ENCODE measurements around the gene PPP1R9B. TPM values are rescaled to one million over a fixed set of nuclear protein-coding genes. Genes with fewer than 3 reads are reported as not detected.

Gene PPP1R9B
- polyA plus RNA-seq, 6 donors from 2014 or later, result 0.55 to 3.5 (median 2.3) TPM

DNA sequence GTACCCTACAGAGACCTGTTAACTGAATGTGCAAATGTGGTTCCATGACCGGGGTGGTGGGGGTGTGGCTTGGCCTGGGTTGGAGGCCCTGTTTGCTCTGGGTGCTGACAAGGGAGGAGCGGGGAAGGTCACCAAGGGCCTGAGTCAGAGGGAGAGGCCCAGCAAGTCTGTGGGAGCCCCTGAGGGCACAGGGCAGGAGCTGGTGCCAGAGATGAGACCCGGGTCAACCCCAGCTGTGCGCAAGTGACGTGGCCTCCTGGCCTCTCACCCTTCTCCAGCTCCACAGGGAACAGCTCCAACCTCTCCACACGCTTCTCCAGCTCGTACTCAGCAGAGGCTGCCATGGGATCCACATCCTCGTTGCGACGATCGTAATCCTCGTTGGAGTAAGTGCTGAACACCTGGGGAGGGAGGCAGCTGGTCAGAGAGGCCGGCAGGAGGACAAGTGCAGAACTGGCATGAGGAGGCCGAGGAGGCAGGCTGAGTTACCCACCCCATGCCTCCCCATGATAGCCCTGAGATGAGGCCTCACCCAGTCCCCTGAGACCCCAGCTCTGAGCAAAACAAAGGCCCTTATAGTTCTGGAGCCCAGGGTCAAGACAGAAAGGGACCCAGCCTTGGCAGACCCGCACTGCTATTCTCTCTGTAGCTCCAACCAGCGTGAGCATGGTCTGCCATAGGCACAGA, 5.5 kb downstream of the PPP1R9B start:
- DNase-seq (no peak), ATAC-seq (ENCODE audit: low read depth in 2 of 2) (no peak)
- H3K36me3 Mint-ChIP-seq, result peaks cover 21 to 45% of the 10 kb centered on the region in 2 donors
- H3K27me3 Mint-ChIP-seq, result no peaks in the 10 kb centered on the region
- H3K27ac Mint-ChIP-seq, result peak overlapping the region in 5 of 6 donors; percentile 87 to 99 (median 94)
- peaks cover 77 to 81% (median 78%) of the 10 kb centered on the region in 3 donors for H3K4me1 Mint-ChIP-seq
- H3K9me3 Mint-ChIP-seq, result no peaks in the 10 kb centered on the region
- peak overlapping the region; percentile 83 to 100 (median 98) for H3K4me3 Mint-ChIP-seq

DNA sequence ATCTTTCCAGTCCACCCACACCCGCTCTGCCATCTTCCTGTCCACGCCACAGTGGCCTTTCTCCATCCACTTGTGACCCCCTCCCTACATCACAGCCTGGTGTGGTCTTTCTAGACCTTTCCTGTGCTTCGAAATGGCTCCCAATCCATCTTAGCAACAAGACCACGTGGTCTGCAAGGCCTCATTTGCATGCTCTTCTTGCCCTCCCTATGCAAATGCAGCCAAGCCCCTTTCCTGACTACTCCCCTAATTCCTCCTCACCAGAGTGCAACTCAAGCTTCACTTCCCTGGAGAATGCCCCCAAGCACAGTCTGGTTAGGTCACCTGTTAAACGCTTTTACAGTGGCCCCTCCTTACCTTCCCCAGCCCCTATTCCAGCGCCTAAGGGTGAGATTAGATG, 6.1 kb downstream of the PPP1R9B start:
- Mint-ChIP-seq H3K9me3 (no peaks in the 10 kb centered on the region), H3K4me1 (peaks cover 84 to 87% (median 84%) of the 10 kb centered on the region in 3 donors), H3K36me3 (peaks cover 21 to 51% of the 10 kb centered on the region in 2 donors), H3K4me3 (peak overlapping the region; percentile 65 to 100 (median 88)), H3K27ac (peak overlapping the region; percentile 61 to 98 (median 88)), H3K27me3 (no peaks in the 10 kb centered on the region)
- no peak for DNase-seq
- ATAC-seq (ENCODE audit: low read depth in 2 of 2), result no peak

DNA sequence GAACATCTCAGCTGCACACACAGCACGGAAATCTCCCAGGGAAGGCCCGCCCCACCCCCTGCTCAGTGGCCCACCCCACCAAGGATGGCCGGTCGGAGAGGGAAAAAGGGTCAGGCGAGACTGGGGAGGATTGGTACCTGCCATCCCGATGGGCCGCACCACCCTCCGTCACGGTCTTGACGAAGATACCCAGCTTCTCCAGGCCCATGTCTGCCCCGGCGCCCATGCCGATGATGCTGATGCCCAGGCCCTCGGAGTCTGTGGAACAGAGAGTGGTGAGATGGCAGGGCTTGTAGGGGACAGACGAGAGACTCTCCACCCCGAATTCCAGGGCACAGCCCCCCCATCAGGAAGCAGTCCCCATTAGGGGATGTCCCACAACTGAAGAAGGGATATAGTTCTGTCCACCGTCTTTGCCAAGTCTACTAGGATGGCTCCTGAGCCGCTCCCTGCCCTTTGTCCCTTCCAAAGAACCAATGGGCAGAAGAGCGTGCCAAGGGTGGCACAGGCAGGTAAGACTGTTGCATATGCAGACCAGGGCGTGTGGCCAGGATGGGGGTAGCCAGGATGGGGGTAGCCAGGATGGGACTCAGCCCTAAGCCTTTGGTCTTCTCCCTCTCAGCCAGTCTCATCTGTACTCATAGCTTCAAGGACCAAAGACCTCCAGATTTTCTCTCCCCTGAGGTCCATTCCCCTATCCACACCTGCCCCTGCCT, 6.9 kb downstream of the PPP1R9B start:
- H3K27ac Mint-ChIP-seq, result peak overlapping the region in 5 of 6 donors; percentile 61 to 98 (median 90)
- H3K4me1 Mint-ChIP-seq, result peaks cover 84 to 87% (median 87%) of the 10 kb centered on the region in 3 donors
- no peaks in the 10 kb centered on the region for H3K9me3 Mint-ChIP-seq
- ATAC-seq (ENCODE audit: low read depth in 2 of 2), result no peak
- H3K36me3 Mint-ChIP-seq, result peaks cover 21 to 51% of the 10 kb centered on the region in 2 donors
- no peak for DNase-seq
- H3K4me3 Mint-ChIP-seq, result peak overlapping the region in 7 of 8 donors; percentile 65 to 100 (median 91)
- H3K27me3 Mint-ChIP-seq, result no peaks in the 10 kb centered on the region

DNA sequence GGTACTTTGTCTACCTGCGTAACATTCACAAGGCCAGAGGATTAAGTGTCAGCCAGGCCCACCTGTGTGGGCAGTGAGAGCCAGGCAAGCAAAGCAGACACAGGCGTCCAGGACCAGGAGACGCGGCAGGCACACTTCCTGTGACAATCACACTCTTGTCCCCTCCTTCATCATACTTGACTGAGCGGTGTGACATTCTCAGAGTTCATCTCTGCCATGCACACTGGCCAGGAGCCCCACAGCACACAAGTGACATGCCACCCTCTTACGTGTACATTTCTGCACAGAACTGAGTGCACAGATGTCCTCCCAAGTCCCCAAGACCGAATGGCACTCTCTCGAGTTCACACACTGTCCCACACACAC, 8.7 kb downstream of the PPP1R9B start:
- H3K27ac Mint-ChIP-seq, result peak overlapping the region in 5 of 6 donors; percentile 83 to 98 (median 93)
- no peak for ATAC-seq (ENCODE audit: low read depth in 2 of 2)
- no peak for DNase-seq
- H3K9me3 Mint-ChIP-seq, result no peaks in the 10 kb centered on the region
- peaks cover 21 to 60% of the 10 kb centered on the region in 2 donors for H3K36me3 Mint-ChIP-seq
- no peaks in the 10 kb centered on the region for H3K27me3 Mint-ChIP-seq
- peak overlapping the region; percentile 38 to 86 (median 77) for H3K4me3 Mint-ChIP-seq
- peaks cover 87 to 89% (median 89%) of the 10 kb centered on the region in 3 donors for H3K4me1 Mint-ChIP-seq

DNA sequence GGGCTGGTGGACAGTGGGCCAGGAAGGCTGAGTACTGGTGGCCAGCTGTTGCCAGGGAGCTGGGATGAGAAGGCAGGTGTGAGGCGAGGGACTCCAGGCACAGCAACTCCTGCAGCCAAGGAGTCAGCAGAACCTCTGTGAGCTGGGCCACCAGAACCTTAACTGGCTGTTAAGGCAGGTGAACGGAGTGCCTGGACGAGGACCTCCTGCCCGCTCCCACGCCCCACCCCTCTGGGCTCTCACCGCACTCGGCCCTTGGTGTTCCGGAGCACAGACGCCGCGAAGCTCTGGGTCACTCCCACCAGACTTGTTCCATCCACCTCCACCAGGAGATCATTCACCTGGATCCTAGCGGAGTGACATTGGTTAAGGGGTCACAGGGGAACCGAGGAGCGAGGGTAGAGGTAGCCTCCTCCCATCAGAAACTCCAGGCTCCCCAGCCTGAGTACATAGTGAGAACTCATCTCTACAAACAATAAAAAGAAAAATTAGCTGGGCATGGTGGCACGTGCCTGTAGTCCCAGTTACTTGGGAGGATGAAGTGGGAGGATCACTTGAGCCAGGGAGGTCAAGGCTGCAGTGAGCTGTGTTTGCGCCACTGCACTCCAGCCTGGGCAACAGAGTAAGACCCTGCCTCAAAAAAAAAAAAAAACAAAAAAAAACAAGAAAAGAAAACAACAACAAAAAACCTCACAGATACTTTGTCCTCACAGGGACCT, 9.3 kb downstream of the PPP1R9B start:
- Mint-ChIP-seq H3K9me3 (no peaks in the 10 kb centered on the region), H3K4me1 (peaks cover 85 to 88% (median 87%) of the 10 kb centered on the region in 3 donors), H3K27me3 (no peaks in the 10 kb centered on the region), H3K4me3 (peak overlapping the region; percentile 38 to 86 (median 79)), H3K36me3 (peaks cover 21 to 61% of the 10 kb centered on the region in 2 donors), H3K27ac (peak overlapping the region in 5 of 6 donors; percentile 78 to 98 (median 93))
- ATAC-seq (ENCODE audit: low read depth in 2 of 2) (no peak), DNase-seq (no peak)

DNA sequence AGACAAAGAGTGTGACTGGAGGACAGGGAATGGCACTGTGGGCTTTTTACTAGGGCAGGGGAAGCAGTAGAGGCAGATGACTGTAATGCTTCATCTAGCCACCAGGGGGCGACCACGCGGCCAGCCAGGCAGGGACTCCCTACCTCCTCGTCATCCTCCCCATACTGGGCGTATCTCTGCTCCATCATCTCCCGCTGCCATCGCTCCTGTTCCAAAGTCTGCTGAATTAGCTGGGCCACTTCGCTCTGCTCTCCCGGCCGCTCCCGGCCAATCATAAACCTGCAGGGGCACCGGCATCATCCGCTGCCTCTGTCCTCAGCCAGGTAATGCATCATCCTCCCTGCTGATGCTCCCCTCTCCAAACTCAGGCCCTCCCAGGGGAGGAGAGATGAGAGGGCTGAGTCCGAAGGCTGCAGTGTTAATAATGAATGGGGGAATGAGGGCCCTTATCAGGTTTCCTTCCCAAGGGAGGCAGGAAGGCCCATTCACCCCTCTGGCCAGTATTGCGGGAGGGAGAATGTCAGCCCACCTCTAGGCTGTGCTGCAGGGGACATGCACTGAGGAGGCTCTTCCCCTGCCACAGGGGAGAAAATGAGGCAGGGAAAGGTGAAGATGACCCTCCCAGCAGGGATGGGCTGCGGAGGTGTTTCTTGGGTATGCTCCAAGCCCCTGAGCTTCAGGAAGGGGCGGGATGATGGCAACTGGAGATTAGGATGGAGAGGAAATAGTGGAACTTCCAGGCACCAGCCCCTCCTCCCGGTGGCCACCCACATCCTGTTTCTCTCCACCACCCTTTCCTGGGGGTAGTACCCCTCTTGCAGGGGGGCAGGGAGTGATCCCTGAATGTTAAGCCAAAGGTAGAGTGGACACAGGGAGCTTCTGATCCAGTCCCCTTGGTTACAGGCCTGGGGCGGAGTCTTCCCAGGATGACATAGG, 10.3 kb downstream of the PPP1R9B start:
- Mint-ChIP-seq H3K4me3 (peak overlapping the region in 7 of 8 donors; percentile 6 to 86 (median 70)), H3K9me3 (no peaks in the 10 kb centered on the region), H3K27me3 (no peaks in the 10 kb centered on the region), H3K27ac (peak overlapping the region in 5 of 6 donors; percentile 57 to 98 (median 89)), H3K36me3 (peaks cover 21 to 55% of the 10 kb centered on the region in 2 donors), H3K4me1 (peaks cover 75 to 78% (median 77%) of the 10 kb centered on the region in 3 donors)
- peak; percentile 87 to 90 for ATAC-seq (ENCODE audit: low read depth in 2 of 2)
- peak; percentile 78 for DNase-seq

DNA sequence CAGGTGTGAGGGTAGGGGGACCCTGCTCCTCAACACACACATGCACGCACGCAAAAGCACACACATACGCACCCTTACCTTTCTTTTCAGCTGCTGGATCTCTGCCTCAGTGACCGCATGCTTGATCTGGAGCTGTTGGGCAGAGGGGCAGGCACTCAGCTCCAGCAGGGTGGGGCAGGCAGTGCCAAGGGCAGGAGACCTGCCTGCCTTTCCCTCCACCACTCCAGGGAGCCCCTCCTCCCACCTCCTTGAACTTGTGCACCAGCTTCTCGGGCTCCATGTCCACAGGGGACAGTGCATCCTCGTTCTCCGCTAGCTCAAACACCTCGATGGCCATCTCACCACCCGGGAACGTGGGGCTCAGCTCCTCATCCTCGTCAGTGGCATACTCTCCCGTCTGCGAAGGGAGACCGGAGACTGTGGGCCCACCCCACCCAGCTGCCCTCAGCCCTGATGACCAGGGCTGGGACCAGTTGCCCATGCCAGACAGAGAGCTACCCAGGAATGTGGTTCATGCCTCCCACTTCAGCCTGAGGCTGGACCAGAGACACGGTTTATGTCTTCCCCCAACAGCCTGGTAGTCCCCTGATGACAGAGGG, 11.2 kb downstream of the PPP1R9B start:
- ATAC-seq (ENCODE audit: low read depth in 2 of 2), result no peak
- Mint-ChIP-seq H3K36me3 (peaks cover 16 to 46% of the 10 kb centered on the region in 2 donors), H3K4me3 (no peak overlapping the region), H3K27me3 (no peaks in the 10 kb centered on the region), H3K27ac (peak overlapping the region in 4 of 6 donors; percentile 86 to 98 (median 89)), H3K4me1 (peaks cover 66 to 69% (median 68%) of the 10 kb centered on the region in 3 donors), H3K9me3 (no peaks in the 10 kb centered on the region)
- no peak for DNase-seq

DNA sequence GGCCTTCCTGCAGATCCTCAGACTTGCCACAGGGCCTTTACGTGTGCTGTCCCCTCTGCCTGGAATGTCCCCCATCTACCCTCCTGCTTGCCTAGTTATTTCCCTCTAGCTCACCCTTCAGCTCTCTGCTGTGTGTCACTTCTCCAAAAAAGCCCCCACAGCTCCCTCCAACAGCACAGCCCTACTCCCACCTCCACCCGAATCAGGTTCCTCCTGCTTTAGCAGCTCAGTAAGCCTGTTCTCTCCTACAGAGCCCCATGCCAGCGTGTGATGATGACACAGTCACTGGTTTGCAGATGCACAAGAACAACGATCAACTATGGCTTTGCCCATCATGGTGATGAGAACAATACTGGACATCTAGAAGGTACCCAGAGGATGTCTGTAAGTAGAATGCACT, 13.4 kb downstream of the PPP1R9B start:
- Mint-ChIP-seq H3K9me3 (no peaks in the 10 kb centered on the region), H3K27me3 (no peaks in the 10 kb centered on the region), H3K4me3 (peak overlapping the region in 1 of 8 donors; percentile 77), H3K36me3 (peaks cover 0 to 28% of the 10 kb centered on the region in 2 donors), H3K27ac (peak overlapping the region in 3 of 6 donors; percentile 20 to 67 (median 42)), H3K4me1 (peaks cover 48 to 58% (median 50%) of the 10 kb centered on the region in 3 donors)
- ATAC-seq (ENCODE audit: low read depth in 2 of 2), result no peak
- no peak for DNase-seq

DNA sequence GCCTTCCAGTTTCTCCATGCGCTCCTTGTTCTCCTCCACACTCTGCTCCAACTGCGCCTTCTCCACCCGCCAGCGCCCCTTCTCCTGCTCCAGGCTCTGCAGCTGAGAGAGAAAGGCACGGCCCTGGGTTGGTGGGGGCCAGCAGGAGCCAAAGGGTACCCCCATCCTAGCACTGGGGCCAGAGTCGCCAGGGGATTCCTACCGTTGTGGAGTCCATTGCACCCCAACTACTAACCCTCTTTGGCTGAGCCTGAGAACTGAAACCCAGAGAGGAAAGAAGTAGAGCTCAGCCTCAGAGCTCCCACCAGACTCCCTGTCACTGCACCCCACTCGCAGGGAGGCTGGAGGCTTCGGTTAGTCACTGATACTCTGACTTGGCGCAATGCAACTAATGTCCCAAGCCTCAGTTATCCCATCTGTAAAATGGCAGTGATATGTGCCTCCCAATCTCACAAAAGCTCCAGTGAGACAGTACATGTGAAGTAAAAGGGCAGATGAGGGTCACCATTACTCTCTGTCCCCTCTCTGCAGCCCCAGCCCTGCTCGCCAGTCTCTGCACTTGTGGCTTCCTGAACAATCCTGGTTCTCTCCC, 14.3 kb downstream of the PPP1R9B start:
- H3K27me3 Mint-ChIP-seq, result no peaks in the 10 kb centered on the region
- no peak for ATAC-seq (ENCODE audit: low read depth in 2 of 2)
- H3K4me1 Mint-ChIP-seq, result peaks cover 45 to 58% (median 47%) of the 10 kb centered on the region in 3 donors
- DNase-seq, result no peak
- no peaks in the 10 kb centered on the region for H3K9me3 Mint-ChIP-seq
- peak overlapping the region in 2 of 6 donors; percentile 24 to 53 for H3K27ac Mint-ChIP-seq
- no peak overlapping the region for H3K4me3 Mint-ChIP-seq
- peaks cover 0 to 28% of the 10 kb centered on the region in 2 donors for H3K36me3 Mint-ChIP-seq

DNA sequence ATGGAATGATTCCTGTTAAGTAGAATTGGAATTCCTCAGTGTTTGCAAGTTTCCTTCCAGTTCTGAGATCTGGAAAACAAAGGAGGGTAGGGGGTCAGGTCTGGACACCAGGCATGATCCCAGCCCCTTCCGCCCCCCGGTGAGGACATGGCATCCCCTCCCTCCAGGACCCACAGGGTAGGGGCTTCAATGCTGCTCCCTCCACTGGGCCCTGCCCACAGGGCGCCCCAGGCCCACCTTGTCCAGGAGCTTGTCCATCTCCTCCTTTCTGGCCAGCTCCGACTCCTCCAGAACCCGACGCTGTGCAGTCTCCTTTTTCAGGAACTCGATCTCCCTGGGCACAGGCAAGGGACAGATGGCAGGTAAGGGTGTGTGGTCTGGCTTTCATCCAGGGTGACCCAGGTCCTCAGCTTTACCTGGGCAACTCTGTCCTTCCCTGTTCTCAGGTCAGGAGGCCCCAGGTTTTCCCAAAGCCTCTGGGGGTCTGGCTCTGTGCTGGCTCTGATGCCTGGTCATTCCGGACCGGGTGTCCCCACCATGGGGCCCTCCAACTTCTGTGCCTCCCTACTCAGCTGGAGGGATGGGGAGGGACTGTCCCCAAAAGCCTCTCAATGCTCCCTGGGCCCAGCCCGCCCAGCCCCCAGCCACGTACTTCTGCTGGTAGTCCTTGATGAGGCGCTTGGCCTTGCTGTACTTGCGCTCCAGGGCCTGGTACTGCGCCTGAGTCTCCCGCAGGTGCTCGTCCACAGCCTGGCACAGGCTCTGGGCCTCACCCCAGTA, 15.0 kb downstream of the PPP1R9B start:
- H3K36me3 Mint-ChIP-seq, result peaks cover 0 to 28% of the 10 kb centered on the region in 2 donors
- H3K9me3 Mint-ChIP-seq, result no peaks in the 10 kb centered on the region
- no peak overlapping the region for H3K4me3 Mint-ChIP-seq
- peaks cover 44 to 58% (median 47%) of the 10 kb centered on the region in 3 donors for H3K4me1 Mint-ChIP-seq
- no peak for DNase-seq
- no peak for ATAC-seq (ENCODE audit: low read depth in 2 of 2)
- peaks cover 0 to 4% (median 0%) of the 10 kb centered on the region in 3 donors for H3K27me3 Mint-ChIP-seq
- H3K27ac Mint-ChIP-seq, result peak overlapping the region in 1 of 6 donors; percentile 24
